RWPE2 (cell line): ENCODE measurements around the gene RASSF7.

ENCODE experiments used
- ATAC-seq: fragments of 200-7000 bp; cut with Tn5 transposase; 3 replicates; pipeline ENCODE4 v1.9.1; 2021; ENCODE audit warnings: low read depth
- DNase-seq: peaks from one replicate; pipeline ENCODE4 v3.0.0-alpha.2; 2020; ENCODE audit warnings: low spot score
- H3K27ac ChIP-seq: fragments of 450-650 bp; 2 replicates; pipeline ENCODE4 v1.5.1; 2017; ENCODE audit warnings: mild to moderate bottlenecking; ENCODE audit not compliant: poor library complexity, severe bottlenecking
- H3K27me3 ChIP-seq: fragments of 250-450 bp; sonication (Bioruptor Pico); 2 replicates; pipeline ENCODE4 v1.5.1; 2021; ENCODE audit warnings: mild to moderate bottlenecking, moderate library complexity; ENCODE audit not compliant: insufficient read depth, poor library complexity, severe bottlenecking
- H3K36me3 ChIP-seq: fragments of 250-450 bp; sonication (Bioruptor Pico); 2 replicates; pipeline ENCODE4 v1.5.1; 2020; ENCODE audit warnings: low read depth, mild to moderate bottlenecking, moderate library complexity
- H3K4me1 ChIP-seq: fragments of 250-450 bp; sonication (Bioruptor Pico); 2 replicates; pipeline ENCODE4 v1.5.1; 2021; ENCODE audit warnings: mild to moderate bottlenecking, moderate library complexity; ENCODE audit not compliant: insufficient read depth, poor library complexity, severe bottlenecking
- H3K4me3 ChIP-seq: fragments of 250-450 bp; sonication (Bioruptor Pico); 2 replicates; pipeline ENCODE4 v1.5.1; 2021; ENCODE audit warnings: mild to moderate bottlenecking, moderate library complexity; ENCODE audit not compliant: severe bottlenecking
- H3K9me3 ChIP-seq: fragments of 250-450 bp; sonication (Bioruptor Pico); 2 replicates; pipeline ENCODE4 v1.5.1; 2021; ENCODE audit warnings: mild to moderate bottlenecking, moderate library complexity; ENCODE audit not compliant: severe bottlenecking
- TF ChIP-seq, protein P1 (sequence below): fragments of 450-650 bp; IDR thresholded peaks from one replicate; pipeline ENCODE4 v1.5.1; 2017; ENCODE audit warnings: mild to moderate bottlenecking, moderate library complexity; ENCODE audit not compliant: poor library complexity, severe bottlenecking

The RASSF7 gene

GRCh38 chr11:592501-592900 lies 31.7 kb downstream of the RASSF7 start:
- Histone ChIP-seq H3K4me1 (no peaks in the 10 kb centered on the region), H3K4me3 (no peak overlapping the region), H3K27ac (no peak overlapping the region), H3K9me3 (no peaks in the 10 kb centered on the region), H3K36me3 (peaks cover 85% of the 10 kb centered on the region), H3K27me3 (no peaks in the 10 kb centered on the region)
- ATAC-seq (no peak), DNase-seq (no peak)
- TF ChIP-seq, protein P1, sequence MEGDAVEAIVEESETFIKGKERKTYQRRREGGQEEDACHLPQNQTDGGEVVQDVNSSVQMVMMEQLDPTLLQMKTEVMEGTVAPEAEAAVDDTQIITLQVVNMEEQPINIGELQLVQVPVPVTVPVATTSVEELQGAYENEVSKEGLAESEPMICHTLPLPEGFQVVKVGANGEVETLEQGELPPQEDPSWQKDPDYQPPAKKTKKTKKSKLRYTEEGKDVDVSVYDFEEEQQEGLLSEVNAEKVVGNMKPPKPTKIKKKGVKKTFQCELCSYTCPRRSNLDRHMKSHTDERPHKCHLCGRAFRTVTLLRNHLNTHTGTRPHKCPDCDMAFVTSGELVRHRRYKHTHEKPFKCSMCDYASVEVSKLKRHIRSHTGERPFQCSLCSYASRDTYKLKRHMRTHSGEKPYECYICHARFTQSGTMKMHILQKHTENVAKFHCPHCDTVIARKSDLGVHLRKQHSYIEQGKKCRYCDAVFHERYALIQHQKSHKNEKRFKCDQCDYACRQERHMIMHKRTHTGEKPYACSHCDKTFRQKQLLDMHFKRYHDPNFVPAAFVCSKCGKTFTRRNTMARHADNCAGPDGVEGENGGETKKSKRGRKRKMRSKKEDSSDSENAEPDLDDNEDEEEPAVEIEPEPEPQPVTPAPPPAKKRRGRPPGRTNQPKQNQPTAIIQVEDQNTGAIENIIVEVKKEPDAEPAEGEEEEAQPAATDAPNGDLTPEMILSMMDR = no peak

GRCh38 chr11:592918-593317 lies 32.1 kb downstream of the RASSF7 start:
- peaks cover 83% of the 10 kb centered on the region for H3K36me3 ChIP-seq

DNA sequence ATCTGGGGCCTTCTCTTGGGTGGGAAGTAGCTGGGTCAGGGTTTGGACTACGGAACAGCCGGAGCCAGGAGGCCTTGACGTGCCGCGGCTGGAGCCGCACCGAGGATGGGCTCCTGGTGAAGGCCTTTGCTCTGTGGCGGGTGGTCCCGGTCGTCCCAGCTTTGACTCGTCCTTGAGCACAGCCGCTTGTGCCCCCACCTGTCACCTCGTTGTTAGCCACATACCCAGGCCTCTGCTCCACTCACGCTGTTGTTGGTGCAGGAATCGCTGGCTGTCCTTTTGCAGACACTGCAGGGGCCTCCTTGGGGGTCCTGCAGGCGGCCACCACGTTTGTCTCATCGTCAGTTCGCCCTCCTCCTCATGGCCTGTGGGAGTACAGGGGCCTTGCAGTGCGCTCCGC lies 32.6 kb downstream of the RASSF7 start:
- H3K9me3 ChIP-seq = no peaks in the 10 kb centered on the region
- DNase-seq = no peak
- no peaks in the 10 kb centered on the region for H3K4me1 ChIP-seq
- TF ChIP-seq, protein P1 = no peak
- no peak for ATAC-seq
- peaks cover 83% of the 10 kb centered on the region for H3K36me3 ChIP-seq
- H3K27ac ChIP-seq = no peak overlapping the region
- no peak overlapping the region for H3K4me3 ChIP-seq
- no peaks in the 10 kb centered on the region for H3K27me3 ChIP-seq

More at GRCh38 chr11:592918-593317, 32.1 kb downstream of the RASSF7 start:
- H3K27ac ChIP-seq = no peak overlapping the region
- no peaks in the 10 kb centered on the region for H3K27me3 ChIP-seq
- ATAC-seq = no peak
- TF ChIP-seq, protein P1 = no peak
- DNase-seq = no peak
- H3K4me3 ChIP-seq = no peak overlapping the region
- no peaks in the 10 kb centered on the region for H3K4me1 ChIP-seq
- H3K9me3 ChIP-seq = no peaks in the 10 kb centered on the region

DNA sequence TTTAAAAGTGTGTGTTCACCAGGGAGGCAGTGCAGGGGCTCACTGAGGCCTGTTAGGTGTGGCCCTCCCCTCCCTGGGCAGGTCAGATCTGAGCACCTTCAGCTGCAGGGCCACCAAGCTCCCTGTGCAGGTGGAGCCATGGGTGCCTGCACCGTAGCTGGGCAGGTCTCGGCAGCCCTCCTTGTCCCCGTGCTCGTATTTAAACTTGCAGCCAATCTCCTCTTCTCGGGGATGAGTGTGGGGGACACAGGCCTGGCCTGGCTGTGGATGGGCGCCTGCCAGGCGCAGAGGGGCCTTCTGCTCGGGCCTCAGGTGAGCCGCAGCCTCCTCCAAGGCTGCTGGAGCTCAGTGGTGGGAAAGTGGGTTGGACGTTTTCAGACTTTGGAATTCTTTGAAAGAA lies 34.6 kb downstream of the RASSF7 start:
- H3K36me3 ChIP-seq = peaks cover 88% of the 10 kb centered on the region
- H3K27me3 ChIP-seq = no peaks in the 10 kb centered on the region
- H3K4me3 ChIP-seq = no peak overlapping the region
- ATAC-seq = no peak; the same call in 2 of the 3 replicates
- H3K9me3 ChIP-seq = no peaks in the 10 kb centered on the region
- no peak overlapping the region for H3K27ac ChIP-seq
- DNase-seq = no peak
- TF ChIP-seq, protein P1 = no peak
- no peaks in the 10 kb centered on the region for H3K4me1 ChIP-seq

DNA sequence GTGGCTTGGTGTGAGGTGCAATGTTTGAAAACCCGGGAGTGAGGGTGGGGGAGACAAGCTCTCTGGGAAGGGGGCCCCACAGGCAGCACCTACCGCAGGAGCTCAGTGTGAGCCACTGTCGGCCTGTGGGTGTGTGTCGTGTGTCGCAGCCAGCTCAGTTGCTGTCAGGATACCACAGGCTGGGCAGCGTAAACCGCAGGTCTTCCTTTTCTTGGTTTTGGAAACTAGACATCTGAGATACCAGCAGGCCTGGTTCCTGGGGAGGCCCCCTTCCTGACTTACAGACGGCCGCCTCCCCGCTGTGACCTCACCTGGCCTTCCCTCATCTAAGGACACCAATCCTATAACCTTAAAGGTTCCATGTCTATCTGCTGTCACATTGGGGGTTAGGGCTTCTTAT lies 35.6 kb downstream of the RASSF7 start:
- Histone ChIP-seq H3K27ac (no peak overlapping the region), H3K27me3 (no peaks in the 10 kb centered on the region), H3K9me3 (no peaks in the 10 kb centered on the region), H3K4me3 (no peak overlapping the region), H3K36me3 (peaks cover 90% of the 10 kb centered on the region), H3K4me1 (no peaks in the 10 kb centered on the region)
- no peak for ATAC-seq
- no peak for DNase-seq
- TF ChIP-seq, protein P1 = no peak
